ENCODE data around the gene PHAX. TPM values are rescaled to one million over a fixed set of nuclear protein-coding genes. Genes with fewer than 3 reads are reported as not detected.
A peak's percentile ranks its signal among the peaks of the same experiment; 100 is the strongest.

PHAX gene
- total RNA-seq, 1 experiment from 2014 or later: 63.6 TPM

DNA sequence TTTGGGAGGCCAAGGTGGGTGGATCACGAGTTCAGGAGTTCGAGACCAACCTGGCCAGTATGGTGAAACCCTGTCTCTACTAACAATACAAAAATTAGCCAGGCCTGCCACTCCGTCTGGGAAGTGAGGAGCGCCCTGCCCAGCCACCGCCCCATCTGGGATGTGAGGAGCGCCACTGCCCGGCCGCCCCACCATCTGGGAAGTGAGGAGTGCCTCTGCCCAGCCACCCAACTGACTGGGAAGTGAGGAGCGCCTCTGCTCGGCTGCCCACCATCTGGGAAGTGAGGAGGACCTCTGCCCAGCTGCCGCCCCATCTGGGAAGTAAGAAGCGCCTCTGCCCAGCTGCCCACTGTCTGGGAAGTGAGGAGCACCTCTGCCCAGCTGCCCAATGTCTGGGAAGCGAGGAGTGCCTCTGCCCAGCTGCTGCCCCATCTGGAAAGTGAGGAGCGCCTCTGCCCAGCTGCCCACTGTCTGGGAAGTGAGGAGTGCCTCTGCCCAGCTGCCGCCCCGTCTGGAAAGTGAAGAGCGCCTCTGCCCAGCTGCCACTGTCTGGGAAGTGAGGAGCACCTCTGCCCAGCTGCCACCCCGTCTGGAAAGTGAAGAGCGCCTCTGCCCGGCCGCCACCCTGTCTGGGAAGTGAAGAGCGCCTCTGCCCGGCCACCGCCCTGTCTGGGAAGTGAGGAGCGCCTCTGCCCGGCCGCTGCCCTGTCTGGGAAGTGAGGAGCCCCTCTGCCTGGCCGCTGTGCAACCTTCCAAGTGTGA lies 11.0 kb upstream of the PHAX start:
- intact Hi-C loops (cut with micrococcal nuclease; ENCODE audit: unreplicated experiment): no loop called here
- no peaks in the 10 kb centered on the region for H3K27me3 Mint-ChIP-seq (ENCODE audit: unreplicated experiment)
- H3K9me3 Mint-ChIP-seq (ENCODE audit: low read depth, unreplicated experiment): no peaks in the 10 kb centered on the region
- H3K4me3 Mint-ChIP-seq (ENCODE audit: low read depth, unreplicated experiment): no peak overlapping the region
- no peak for DNase-seq
- TF ChIP-seq, protein P1, sequence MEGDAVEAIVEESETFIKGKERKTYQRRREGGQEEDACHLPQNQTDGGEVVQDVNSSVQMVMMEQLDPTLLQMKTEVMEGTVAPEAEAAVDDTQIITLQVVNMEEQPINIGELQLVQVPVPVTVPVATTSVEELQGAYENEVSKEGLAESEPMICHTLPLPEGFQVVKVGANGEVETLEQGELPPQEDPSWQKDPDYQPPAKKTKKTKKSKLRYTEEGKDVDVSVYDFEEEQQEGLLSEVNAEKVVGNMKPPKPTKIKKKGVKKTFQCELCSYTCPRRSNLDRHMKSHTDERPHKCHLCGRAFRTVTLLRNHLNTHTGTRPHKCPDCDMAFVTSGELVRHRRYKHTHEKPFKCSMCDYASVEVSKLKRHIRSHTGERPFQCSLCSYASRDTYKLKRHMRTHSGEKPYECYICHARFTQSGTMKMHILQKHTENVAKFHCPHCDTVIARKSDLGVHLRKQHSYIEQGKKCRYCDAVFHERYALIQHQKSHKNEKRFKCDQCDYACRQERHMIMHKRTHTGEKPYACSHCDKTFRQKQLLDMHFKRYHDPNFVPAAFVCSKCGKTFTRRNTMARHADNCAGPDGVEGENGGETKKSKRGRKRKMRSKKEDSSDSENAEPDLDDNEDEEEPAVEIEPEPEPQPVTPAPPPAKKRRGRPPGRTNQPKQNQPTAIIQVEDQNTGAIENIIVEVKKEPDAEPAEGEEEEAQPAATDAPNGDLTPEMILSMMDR (IDR thresholded peaks at IDR 0.05; ENCODE audit: unreplicated experiment): no peak
- H3K4me1 Mint-ChIP-seq (ENCODE audit: low read depth, unreplicated experiment): peaks cover 11% of the 10 kb centered on the region
- CTCF ChIA-PET: no interaction called here
- BruUV-seq (replicated peaks): no TSS peak
- H3K27ac Mint-ChIP-seq (ENCODE audit: unreplicated experiment): no peak overlapping the region
- peaks cover 38% of the 10 kb centered on the region for H3K36me3 Mint-ChIP-seq (ENCODE audit: insufficient read depth, unreplicated experiment)

DNA sequence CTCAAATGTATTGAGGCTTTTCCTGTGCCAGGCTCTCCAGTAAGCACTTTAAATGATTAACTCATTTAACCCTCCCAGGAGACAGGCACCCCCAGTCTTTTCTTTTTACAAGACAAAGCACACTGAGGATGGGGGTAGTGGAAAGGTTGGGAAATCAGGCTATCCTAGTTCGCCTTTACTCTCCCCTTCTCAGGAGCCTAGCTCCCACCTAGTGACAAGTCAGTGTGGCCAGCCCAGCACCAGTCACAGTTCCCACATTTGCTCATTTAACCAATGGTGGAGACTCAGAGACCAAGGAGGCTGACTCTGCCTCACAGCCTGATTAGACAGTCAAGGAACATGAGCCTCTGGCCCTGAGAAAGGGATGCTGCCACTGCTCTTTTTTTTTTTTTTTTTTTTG lies 9.2 kb upstream of the PHAX start:
- BruUV-seq (replicated peaks): no TSS peak
- Mint-ChIP-seq H3K4me1 (ENCODE audit: low read depth, unreplicated experiment) (peaks cover 11% of the 10 kb centered on the region), H3K4me3 (ENCODE audit: low read depth, unreplicated experiment) (no peak overlapping the region), H3K9me3 (ENCODE audit: low read depth, unreplicated experiment) (no peaks in the 10 kb centered on the region), H3K27ac (ENCODE audit: unreplicated experiment) (no peak overlapping the region), H3K27me3 (ENCODE audit: unreplicated experiment) (no peaks in the 10 kb centered on the region), H3K36me3 (ENCODE audit: insufficient read depth, unreplicated experiment) (peaks cover 42% of the 10 kb centered on the region)
- TF ChIP-seq, protein P1 (IDR thresholded peaks at IDR 0.05; ENCODE audit: unreplicated experiment): no peak
- CTCF ChIA-PET: no interaction called here
- DNase-seq: no peak
- intact Hi-C loops (cut with micrococcal nuclease; ENCODE audit: unreplicated experiment): no loop called here

DNA sequence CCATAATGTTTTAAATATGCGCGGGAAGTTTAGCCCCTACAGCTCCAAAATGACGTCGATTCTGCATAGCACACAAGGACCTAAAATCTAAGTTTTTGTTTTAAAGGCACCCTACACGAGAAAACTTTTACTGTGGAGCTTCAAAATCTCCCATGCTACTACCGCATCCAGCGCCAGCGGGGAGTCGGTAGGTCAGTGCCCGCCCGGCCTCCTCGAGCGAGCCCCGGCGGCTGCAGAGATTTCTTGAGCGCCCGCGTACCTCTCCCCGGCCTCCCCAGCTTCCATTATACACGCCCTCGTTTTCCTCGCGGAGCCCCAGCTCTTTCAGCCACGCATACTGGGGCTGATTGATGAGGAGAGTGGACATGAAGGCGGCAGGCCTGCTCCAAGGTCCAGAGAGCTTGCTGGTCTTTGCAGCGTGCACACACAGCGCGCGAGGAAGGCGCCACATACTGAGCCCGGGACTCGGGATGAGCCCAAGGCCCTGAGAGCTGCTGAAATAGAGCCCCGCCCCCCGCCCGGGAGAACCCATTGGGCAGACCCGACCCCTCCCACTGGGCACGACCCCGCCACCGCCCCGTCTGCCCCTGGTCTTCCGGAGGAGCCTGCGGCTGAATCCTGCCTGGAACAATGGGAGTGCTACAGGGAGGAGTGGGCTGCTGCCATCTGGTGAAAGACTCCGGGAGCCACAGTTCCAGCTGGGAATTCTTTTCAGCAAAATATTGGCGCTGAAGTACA lies 5.8 kb upstream of the PHAX start, which contains the start of gene ALDH7A1:
ALDH7A1 (minus strand) TSS at position 472 of the 738 bp plus-strand sequence; CDS start at position 451, 21 bp downstream.
- no TSS peak for BruUV-seq (replicated peaks)
- peak within 1 kb of the TSS; percentile 97 for H3K4me3 Mint-ChIP-seq (ENCODE audit: low read depth, unreplicated experiment)
- intact Hi-C loops (cut with micrococcal nuclease; ENCODE audit: unreplicated experiment): loop anchor here (1.0 to 2.0 kb wide), 2 partner anchors 50 to 256 kb away; no protein-coding TSS in a partner anchor
- peak within 1 kb of the TSS; percentile 97 for H3K27ac Mint-ChIP-seq (ENCODE audit: unreplicated experiment)
- peaks cover 15% of the 10 kb centered on the region for H3K4me1 Mint-ChIP-seq (ENCODE audit: low read depth, unreplicated experiment)
- H3K27me3 Mint-ChIP-seq (ENCODE audit: unreplicated experiment): no peaks in the 10 kb centered on the region
- CTCF ChIA-PET: interaction anchor here (0.7 to 1.7 kb wide), 11 partner anchors 9 to 270 kb away, joined by 3 to 9 read pairs (median 5); no protein-coding TSS in a partner anchor
- no peaks in the 10 kb centered on the region for H3K9me3 Mint-ChIP-seq (ENCODE audit: low read depth, unreplicated experiment)
- TF ChIP-seq, protein P1 (IDR thresholded peaks at IDR 0.05; ENCODE audit: unreplicated experiment): peak; percentile 45
- peak; percentile 93 for DNase-seq
- H3K36me3 Mint-ChIP-seq (ENCODE audit: insufficient read depth, unreplicated experiment): peaks cover 31% of the 10 kb centered on the region

DNA sequence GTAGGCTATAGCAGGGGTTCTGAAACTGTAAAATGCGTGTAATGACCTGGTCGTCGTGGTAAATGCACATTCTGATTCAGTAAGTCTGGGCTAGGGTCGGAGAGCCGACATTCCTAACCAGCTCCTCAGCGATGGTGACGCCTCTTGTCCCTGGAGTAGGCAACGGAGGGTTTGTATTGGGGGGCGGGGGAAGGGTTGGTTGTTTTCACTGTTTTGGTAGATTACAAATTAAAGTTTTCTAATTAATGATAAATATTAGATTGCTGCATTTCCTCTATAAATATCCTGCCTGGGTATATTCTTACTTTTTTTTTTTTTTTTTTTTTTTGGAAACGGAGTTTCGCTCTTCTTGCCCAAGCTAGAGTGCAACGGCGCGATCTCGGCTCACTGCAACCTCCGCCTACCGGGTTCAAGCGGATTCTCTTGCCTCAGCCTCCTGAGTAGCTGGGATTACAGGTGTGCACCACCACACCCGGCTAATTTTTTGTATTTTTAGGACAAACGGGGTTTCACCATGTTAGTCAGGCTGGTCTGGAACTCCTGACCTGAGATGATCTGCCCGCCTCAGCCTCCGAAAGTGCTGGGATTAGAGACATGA lies 5.2 kb upstream of the PHAX start:
- H3K9me3 Mint-ChIP-seq (ENCODE audit: low read depth, unreplicated experiment): no peaks in the 10 kb centered on the region
- no peaks in the 10 kb centered on the region for H3K27me3 Mint-ChIP-seq (ENCODE audit: unreplicated experiment)
- H3K4me3 Mint-ChIP-seq (ENCODE audit: low read depth, unreplicated experiment): peak overlapping the region; percentile 97
- H3K4me1 Mint-ChIP-seq (ENCODE audit: low read depth, unreplicated experiment): peaks cover 21% of the 10 kb centered on the region
- no peak for DNase-seq
- TF ChIP-seq, protein P1 (IDR thresholded peaks at IDR 0.05; ENCODE audit: unreplicated experiment): no peak
- TSS peak; percentile 51 for BruUV-seq (replicated peaks)
- H3K27ac Mint-ChIP-seq (ENCODE audit: unreplicated experiment): peak overlapping the region; percentile 97
- CTCF ChIA-PET: interaction anchor here (0.7 to 1.7 kb wide), 7 partner anchors 9 to 269 kb away, joined by 3 to 9 read pairs (median 7); no protein-coding TSS in a partner anchor
- intact Hi-C loops (cut with micrococcal nuclease; ENCODE audit: unreplicated experiment): loop anchor here (1.0 to 2.0 kb wide), 2 partner anchors 51 to 256 kb away; no protein-coding TSS in a partner anchor
- H3K36me3 Mint-ChIP-seq (ENCODE audit: insufficient read depth, unreplicated experiment): peaks cover 29% of the 10 kb centered on the region
